K562 (cell line): ENCODE measurements around the gene RRAD. TPM values are rescaled to one million over a fixed set of nuclear protein-coding genes. Genes with fewer than 3 reads are reported as not detected.

Source experiments
- ARNT ChIP-seq, 2 experiments: fragments of 450-650 bp; IDR thresholded peaks; 2 replicates each; pipeline ENCODE4 v1.6.1; 2016; ENCODE audit warnings: mild to moderate bottlenecking in 1 of 2
- CBX2 ChIP-seq: fragments of 200-600 bp; sonication (generic); IDR thresholded peaks from one replicate; pipeline ENCODE4 v1.6.1; 2012; ENCODE audit warnings: mild to moderate bottlenecking, low read length, inconsistent platforms; ENCODE audit not compliant: insufficient read depth, poor library complexity, severe bottlenecking
- CHD2 ChIP-seq: IDR thresholded peaks from 2 replicates; pipeline ENCODE4 v1.6.1; 2011; ENCODE audit warnings: low read depth, low read length
- FIP1L1 ChIP-seq: fragments of 200-400 bp; formaldehyde crosslinking; IDR thresholded peaks from 2 replicates; pipeline ENCODE4 v1.6.1; 2018; ENCODE audit warnings: mild to moderate bottlenecking, low read depth, low read length; ENCODE audit not compliant: poor library complexity, severe bottlenecking
- HDAC3 ChIP-seq: fragments of 450-650 bp; IDR thresholded peaks from 2 replicates; pipeline ENCODE4 v1.6.1; 2018; ENCODE audit warnings: borderline replicate concordance, mild to moderate bottlenecking, moderate library complexity; ENCODE audit not compliant: partially characterized antibody
- HINFP ChIP-seq: fragments of 450-650 bp; conservative IDR thresholded peaks from 2 replicates; pipeline ENCODE4 v1.6.1; 2016; ENCODE audit warnings: missing genetic modification characterization, low read depth, mild to moderate bottlenecking, control low read depth, missing compliant biosample characterization
- KAT8 ChIP-seq: fragments of 450-650 bp; IDR thresholded peaks from 2 replicates; pipeline ENCODE4 v1.6.1; 2016; ENCODE audit warnings: low read depth, mild to moderate bottlenecking
- POLR2B ChIP-seq: fragments of 450-650 bp; IDR thresholded peaks from 2 replicates; pipeline ENCODE4 v1.6.1; 2018; ENCODE audit warnings: low read depth; ENCODE audit not compliant: partially characterized antibody
- PRMT5 ChIP-seq: sonication (generic); formaldehyde crosslinking; IDR thresholded peaks from 2 replicates; pipeline ENCODE4 v1.5.0; 2020; ENCODE audit warnings: missing genetic modification reagents
- PTTG1 ChIP-seq: fragments of 450-650 bp; IDR thresholded peaks from 2 replicates; pipeline ENCODE4 v1.6.1; 2016; ENCODE audit warnings: low read depth, mild to moderate bottlenecking, missing genetic modification characterization, missing compliant biosample characterization
- STAT5A ChIP-seq: IDR thresholded peaks from 2 replicates; pipeline ENCODE4 v1.6.1; 2012; ENCODE audit warnings: low read length, inconsistent platforms, borderline replicate concordance
- YY1 ChIP-seq, 3 experiments: IDR thresholded peaks; 2 replicates each; pipeline ENCODE4 v1.6.1; 2011; ENCODE audit warnings: low read length in 2 of 3, mild to moderate bottlenecking in 2 of 3, moderate library complexity in 2 of 3, borderline replicate concordance in 1 of 3, control low read depth in 1 of 3, low read depth in 1 of 3; ENCODE audit not compliant: insufficient read depth in 3 of 3, insufficient replicate concordance in 2 of 3, control insufficient read depth in 1 of 3, insufficient read length in 1 of 3; ENCODE audit errors: extremely low read depth in 1 of 3
- ZNF644 ChIP-seq: fragments of 200-800 bp; sonication (Bioruptor generic); IDR thresholded peaks from 2 replicates; pipeline ENCODE4 v1.6.1; 2016; ENCODE audit warnings: low read depth, missing genetic modification characterization, missing compliant biosample characterization
- ZNF668 ChIP-seq: fragments of 250-450 bp; sonication (Bioruptor Pico); IDR thresholded peaks from 2 replicates; pipeline ENCODE4 v1.8.0; 2022; ENCODE audit warnings: mild to moderate bottlenecking, inconsistent platforms
- polyA plus RNA-seq, 8 experiments: library from polyadenylated mRNA; depleted of rRNA in 4 of 8; stranded (reverse) in 5 of 8; unstranded in 3 of 8; fragments of >200 nt; fragmentation: Nextera tagmentation in 2 of 8; fragmentation: Illumina TruSeq in 1 of 8; extraction: Ambion mirVana in 2 of 8; extraction: Trizol in 1 of 8; gene quantifications; 2 replicates each; pipeline versions ENCODE4 v1.2.1 to v1.2.3, GENCODE V29; 2011 to 2014; ENCODE audit warnings: inconsistent platforms in 1 of 8, missing spikeins in 1 of 8
- total RNA-seq, 7 experiments: library from RNA; depleted of rRNA in 6 of 7; stranded (reverse); fragments of >200 nt in 6 of 7; fragmentation: Illumina TruSeq in 2 of 7; extraction: Trizol in 2 of 7; gene quantifications; 2 replicates each; pipeline versions ENCODE4 v1.2.1 to v1.2.3, GENCODE V29; 2011 to 2021; ENCODE audit warnings: low replicate concordance in 1 of 7

The RRAD gene
- total and polyA plus RNA-seq, 9 of the 15 experiments (the other 6 are each of a cell fraction or from before 2014, with no cell fraction given), result 0.09 to 0.20 (median 0.13) TPM; not detected in 5

- TF ChIP-seq PTTG1 (peak; percentile 84; the same call in 1 of the 2 replicates), HINFP (peak; percentile 36), ZNF668 (no peak), STAT5A (no peak), ZNF644 (tag) (peak; percentile 77; the same call in 1 of the 2 replicates), KAT8 (no peak), PRMT5 (no peak), ARNT (IDR thresholded peaks at IDR 0.05) (no peak), POLR2B (no peak), CBX2 (no peak), HDAC3 (no peak), YY1 (IDR thresholded peaks at IDR 0.05; ENCODE audit: borderline replicate concordance in 1 of 3, control insufficient read depth in 1 of 3, extremely low read depth in 1 of 3, insufficient read depth in 3 of 3, insufficient read length in 1 of 3, insufficient replicate concordance in 2 of 3, low read depth in 1 of 3, low read length in 2 of 3) (no peak), FIP1L1 (no peak), CHD2 (no peak)
Observed at GRCh38 chr16:66899310-66899944, 25.9 kb downstream of the RRAD start (continued).
